HG02798 (cell line): ENCODE results near the gene SF3B5.
A peak's percentile ranks its signal among the peaks of the same experiment; 100 is the strongest.
"Not testable (repeated sequence)": the region's sequence is repeated elsewhere in the genome, so short reads cannot be mapped to it uniquely, and the experiment has no call there.

Experiments
- ATAC-seq: cut with Tn5 transposase; IDR thresholded peaks from one replicate; pipeline ENCODE4 v1.9.1; 2021; ENCODE audit warnings: mild to moderate bottlenecking; ENCODE audit not compliant: unreplicated experiment, poor library complexity

SF3B5 gene

GRCh38 chr6:144066255-144066654 lies 29.1 kb downstream of the SF3B5 start:
- no peak for ATAC-seq

- ATAC-seq, result no peak
These were observed 30.1 kb downstream of the SF3B5 start for GRCh38 chr6:144065213-144065660.

GRCh38 chr6:144064402-144065212 lies 30.8 kb downstream of the SF3B5 start:
- peak; percentile 19 for ATAC-seq

GRCh38 chr6:144063744-144064401 lies 31.5 kb downstream of the SF3B5 start:
- ATAC-seq, result peak; percentile 90

- ATAC-seq, result no peak
These were observed 32.1 kb downstream of the SF3B5 start for GRCh38 chr6:144063246-144063743.

GRCh38 chr6:144062786-144063185 lies 32.6 kb downstream of the SF3B5 start:
- ATAC-seq, result no peak

- ATAC-seq, result no peak
These were observed 36.2 kb downstream of the SF3B5 start for GRCh38 chr6:144059139-144059538.

GRCh38 chr6:144055121-144055931 lies 40.0 kb downstream of the SF3B5 start:
- peak; percentile 93 for ATAC-seq

GRCh38 chr6:144053601-144054000 lies 41.8 kb downstream of the SF3B5 start:
- ATAC-seq, result no peak

GRCh38 chr6:144052488-144052887 lies 42.9 kb downstream of the SF3B5 start:
- ATAC-seq, result no peak

- ATAC-seq, result no peak
These were observed 46.0 kb downstream of the SF3B5 start for GRCh38 chr6:144049386-144049785.

- ATAC-seq, result no peak
These were observed 47.7 kb downstream of the SF3B5 start for GRCh38 chr6:144047688-144048087.

- ATAC-seq, result not testable (repeated sequence)
These were observed 48.7 kb downstream of the SF3B5 start for GRCh38 chr6:144046672-144047071.

GRCh38 chr6:144044989-144045388 lies 50.4 kb downstream of the SF3B5 start:
- ATAC-seq, result not testable (repeated sequence)
